ENCODE data around the gene GGCT.
"Not testable (repeated sequence)": the region's sequence is repeated elsewhere in the genome, so short reads cannot be mapped to it uniquely, and the experiment has no call there.

Gene GGCT

DNA sequence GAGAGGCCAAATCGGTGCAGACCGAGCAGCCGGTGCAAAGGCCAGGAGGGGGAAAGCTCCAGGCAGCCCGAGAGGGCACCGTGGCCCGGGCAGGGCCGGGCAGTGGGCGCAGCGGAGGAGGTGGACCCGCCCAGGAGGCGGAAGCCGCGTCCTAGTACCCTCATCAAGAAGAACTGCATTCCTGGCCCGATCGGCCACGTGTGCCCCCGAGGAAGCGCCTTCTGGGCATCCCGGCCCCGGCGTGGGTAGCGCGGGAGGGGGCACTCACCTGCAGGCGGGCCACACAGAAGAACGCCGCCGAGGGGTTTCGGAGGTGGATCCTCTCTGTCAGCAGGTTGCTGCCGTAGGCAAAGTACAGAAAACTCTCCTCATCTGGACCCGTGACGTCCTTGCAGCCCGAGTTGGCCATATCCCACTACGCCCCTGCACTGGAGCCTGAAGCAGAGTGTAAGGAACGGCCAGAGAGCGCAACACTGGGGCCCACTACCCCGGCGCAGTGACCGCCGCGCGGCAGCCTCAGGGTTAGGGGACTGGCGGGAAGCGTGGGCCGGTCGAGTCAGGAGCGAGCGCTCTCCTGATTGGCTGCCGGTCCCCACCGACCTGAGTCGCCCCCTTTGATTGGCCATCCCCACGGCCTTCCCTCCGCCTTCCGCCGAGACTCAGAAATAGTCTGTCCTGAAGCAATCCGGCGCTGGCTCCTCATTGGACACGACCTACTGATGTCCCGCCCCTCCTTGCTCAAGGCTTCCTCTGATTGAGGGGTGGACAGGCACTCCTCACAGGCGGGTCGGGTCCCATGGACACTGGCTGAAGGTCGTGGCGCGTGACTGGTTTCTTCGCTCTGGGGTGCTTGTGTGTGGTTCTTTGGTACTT is at the start of gene GGCT:
Gene GGCT, minus strand, starts transcription at position 529 of the 873 bp plus-strand sequence. Its CDS starts 120 bp downstream, at position 409.
- DNase-seq (ENCODE audit: low read depth in 2 of 2), result peak; percentile 89 to 92

DNA sequence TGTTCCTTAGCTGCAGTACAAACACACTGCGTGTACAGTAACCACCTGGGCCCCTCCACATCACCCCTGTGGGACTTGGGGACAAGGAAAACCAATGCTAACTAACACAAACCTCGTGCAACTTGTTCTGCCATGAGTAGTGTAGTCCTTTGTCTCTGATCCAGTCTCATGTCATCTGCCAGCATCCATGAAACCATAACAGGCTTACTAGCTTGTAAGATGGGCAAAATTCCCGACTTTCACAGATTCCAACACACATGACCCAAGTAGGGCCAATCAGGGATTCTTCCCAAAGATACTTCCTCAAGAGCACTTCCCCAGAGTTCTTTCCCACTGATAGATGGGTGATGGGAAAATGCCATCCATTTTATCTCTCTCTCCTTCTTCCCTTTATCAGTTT is 48.9 kb upstream of the GGCT start:
- no peak for DNase-seq (ENCODE audit: low read depth in 2 of 2)

- no peak for DNase-seq (ENCODE audit: low read depth in 2 of 2)
Observed at GRCh38 chr7:30553141-30553540, 48.5 kb upstream of the GGCT start.

GRCh38 chr7:30552330-30552729 is 47.7 kb upstream of the GGCT start:
- DNase-seq (ENCODE audit: low read depth in 2 of 2), result no peak

DNA sequence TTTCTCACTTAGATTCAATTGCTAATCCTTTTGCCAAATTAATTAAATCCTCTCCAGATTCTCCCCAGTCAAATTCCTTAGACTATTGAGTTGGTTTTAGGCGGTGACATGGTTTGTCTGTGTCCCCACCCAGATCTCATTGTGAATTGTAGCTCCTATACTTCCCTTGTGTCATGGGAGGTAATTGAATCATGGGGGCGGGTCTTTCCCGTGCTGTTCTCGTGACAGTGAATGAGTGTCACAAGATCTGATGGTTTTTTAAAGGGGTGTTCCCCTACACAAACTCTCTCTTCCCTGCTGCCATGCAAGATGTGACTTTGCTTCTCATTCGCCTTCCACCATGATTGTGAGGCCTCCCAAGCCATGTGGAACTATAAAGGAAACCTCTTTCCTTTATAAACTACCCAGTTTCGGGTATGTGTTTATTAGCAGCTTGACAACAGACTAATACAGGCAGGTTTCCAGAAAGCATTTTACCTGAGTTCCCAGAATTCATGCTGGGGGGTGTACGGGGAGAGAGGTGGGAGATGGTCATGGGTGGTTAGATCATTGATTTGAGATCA is 45.4 kb upstream of the GGCT start:
- DNase-seq (ENCODE audit: low read depth in 2 of 2), result no peak

GRCh38 chr7:30548845-30549244 is 44.2 kb upstream of the GGCT start:
- DNase-seq (ENCODE audit: low read depth in 2 of 2), result no peak

GRCh38 chr7:30546596-30546995 is 42.0 kb upstream of the GGCT start:
- DNase-seq (ENCODE audit: low read depth in 2 of 2), result no peak

- no peak for DNase-seq (ENCODE audit: low read depth in 2 of 2)
Observed at GRCh38 chr7:30545791-30546555, 41.3 kb upstream of the GGCT start.

- no peak for DNase-seq (ENCODE audit: low read depth in 2 of 2)
Observed at GRCh38 chr7:30543813-30544525, 39.3 kb upstream of the GGCT start.

GRCh38 chr7:30543115-30543514 is 38.5 kb upstream of the GGCT start:
- DNase-seq (ENCODE audit: low read depth in 2 of 2), result not testable (repeated sequence)

GRCh38 chr7:30533886-30534285 is 29.3 kb upstream of the GGCT start:
- no peak for DNase-seq (ENCODE audit: low read depth in 2 of 2)

DNA sequence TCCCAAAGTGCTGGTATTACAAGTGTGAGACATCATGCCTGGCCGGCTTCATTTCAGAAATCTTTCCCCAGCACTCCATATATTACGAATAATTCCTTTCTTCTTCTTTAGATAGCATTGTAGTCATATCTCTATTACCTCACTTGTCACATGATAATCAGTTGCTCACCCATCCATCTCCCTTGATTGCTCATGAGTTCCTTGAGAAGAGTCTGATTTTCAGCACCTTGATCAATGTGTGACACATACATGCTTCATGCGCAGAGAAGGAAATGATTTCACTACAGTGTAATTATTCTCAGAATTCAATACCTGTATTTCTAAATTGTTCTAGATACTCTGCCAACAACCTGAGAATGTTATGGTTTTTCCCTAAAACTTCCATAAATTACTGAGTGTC is 26.7 kb upstream of the GGCT start:
- DNase-seq (ENCODE audit: low read depth in 2 of 2), result no peak

GRCh38 chr7:30530373-30530772 is 25.7 kb upstream of the GGCT start:
- DNase-seq (ENCODE audit: low read depth in 2 of 2), result no peak

DNA sequence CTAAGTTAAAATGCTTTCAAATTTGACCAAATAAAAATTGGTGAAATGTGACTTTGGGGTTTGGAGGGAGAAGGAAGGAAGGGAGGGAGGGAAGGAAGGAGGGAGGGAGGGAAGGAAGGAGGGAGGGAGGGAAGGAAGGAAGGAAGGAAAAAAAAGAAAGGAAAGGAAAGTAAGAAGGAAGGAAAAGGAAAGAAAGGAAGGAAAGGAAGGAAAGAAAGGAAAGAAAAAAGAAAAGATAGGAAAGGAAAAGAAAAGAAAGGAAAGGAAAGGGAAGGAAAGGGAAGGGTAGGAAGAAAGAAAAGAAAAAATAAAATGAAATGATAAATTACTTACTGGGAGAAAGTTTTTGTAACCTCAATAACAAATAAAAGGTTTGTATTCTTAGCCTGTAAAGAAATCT is 24.1 kb upstream of the GGCT start:
- DNase-seq (ENCODE audit: low read depth in 2 of 2), result no peak

GRCh38 chr7:30527297-30527696 is 22.7 kb upstream of the GGCT start:
- not testable (repeated sequence) for DNase-seq (ENCODE audit: low read depth in 2 of 2)

GRCh38 chr7:30526163-30526562 is 21.5 kb upstream of the GGCT start:
- DNase-seq (ENCODE audit: low read depth in 2 of 2), result no peak

GRCh38 chr7:30525429-30525828 is 20.8 kb upstream of the GGCT start:
- DNase-seq (ENCODE audit: low read depth in 2 of 2), result no peak

- no peak for DNase-seq (ENCODE audit: low read depth in 2 of 2)
Observed at GRCh38 chr7:30524545-30524944, 19.9 kb upstream of the GGCT start.

- no peak for DNase-seq (ENCODE audit: low read depth in 2 of 2)
Observed at GRCh38 chr7:30523466-30523865, 18.8 kb upstream of the GGCT start.

DNA sequence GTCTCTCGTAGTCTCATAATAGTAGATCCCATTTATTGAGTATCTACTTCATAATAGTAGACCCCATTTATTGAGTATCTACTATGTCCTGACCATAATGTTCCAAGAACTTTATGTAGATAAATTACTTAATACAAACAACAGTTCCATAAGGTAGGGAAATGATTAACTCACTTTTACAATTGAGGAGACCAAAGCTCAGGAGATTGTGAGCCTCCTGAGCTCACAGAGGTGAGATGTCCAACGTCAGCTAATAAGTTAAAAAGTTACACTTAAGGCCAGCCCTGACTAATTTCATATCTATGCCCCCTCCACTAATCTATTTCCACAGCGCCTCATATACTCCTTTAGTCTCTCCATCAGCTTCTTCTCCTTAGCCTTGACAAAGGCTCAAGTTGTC is 17.5 kb upstream of the GGCT start:
- DNase-seq (ENCODE audit: low read depth in 2 of 2), result no peak

- no peak for DNase-seq (ENCODE audit: low read depth in 2 of 2)
Observed at GRCh38 chr7:30521532-30521931, 16.9 kb upstream of the GGCT start.

- DNase-seq (ENCODE audit: low read depth in 2 of 2), result no peak
Observed at GRCh38 chr7:30519122-30519521, 14.5 kb upstream of the GGCT start.
